HEK293 (cell line): ENCODE results near the gene POP7.

Source experiments
- ZBTB21 ChIP-seq: fragments of 450-650 bp; formaldehyde crosslinking; IDR thresholded peaks from 2 replicates; pipeline ENCODE4 v1.5.1; 2017; ENCODE audit warnings: missing biosample characterization, missing genetic modification characterization
- ZNF138 ChIP-seq: fragments of 450-650 bp; formaldehyde crosslinking; IDR thresholded peaks from 2 replicates; pipeline ENCODE4 v1.5.1; 2016; ENCODE audit warnings: missing biosample characterization, missing genetic modification characterization, borderline replicate concordance
- ZNF292 ChIP-seq: fragments of 450-650 bp; formaldehyde crosslinking; IDR thresholded peaks from 2 replicates; pipeline ENCODE4 v1.5.1; 2016; ENCODE audit warnings: low read depth, missing biosample characterization, missing genetic modification characterization, borderline replicate concordance
- TF ChIP-seq, protein P1 (sequence below): fragments of 450-650 bp; formaldehyde crosslinking; IDR thresholded peaks from 2 replicates; pipeline ENCODE4 v1.5.1; 2016; ENCODE audit warnings: missing biosample characterization, missing genetic modification characterization
- TF ChIP-seq, protein P2 (sequence below): fragments of 450-650 bp; formaldehyde crosslinking; IDR thresholded peaks from 2 replicates; pipeline ENCODE4 v1.5.1; 2016; ENCODE audit warnings: missing biosample characterization, missing genetic modification characterization
- TF ChIP-seq, protein P3 (sequence below): fragments of 450-650 bp; formaldehyde crosslinking; IDR thresholded peaks from 2 replicates; pipeline ENCODE4 v1.5.1; 2016; ENCODE audit warnings: missing biosample characterization, missing genetic modification characterization, borderline replicate concordance
- TF ChIP-seq, protein P4 (sequence below): fragments of 450-650 bp; formaldehyde crosslinking; IDR thresholded peaks from 2 replicates; pipeline ENCODE4 v1.5.1; 2016; ENCODE audit warnings: missing biosample characterization, missing genetic modification characterization

DNA sequence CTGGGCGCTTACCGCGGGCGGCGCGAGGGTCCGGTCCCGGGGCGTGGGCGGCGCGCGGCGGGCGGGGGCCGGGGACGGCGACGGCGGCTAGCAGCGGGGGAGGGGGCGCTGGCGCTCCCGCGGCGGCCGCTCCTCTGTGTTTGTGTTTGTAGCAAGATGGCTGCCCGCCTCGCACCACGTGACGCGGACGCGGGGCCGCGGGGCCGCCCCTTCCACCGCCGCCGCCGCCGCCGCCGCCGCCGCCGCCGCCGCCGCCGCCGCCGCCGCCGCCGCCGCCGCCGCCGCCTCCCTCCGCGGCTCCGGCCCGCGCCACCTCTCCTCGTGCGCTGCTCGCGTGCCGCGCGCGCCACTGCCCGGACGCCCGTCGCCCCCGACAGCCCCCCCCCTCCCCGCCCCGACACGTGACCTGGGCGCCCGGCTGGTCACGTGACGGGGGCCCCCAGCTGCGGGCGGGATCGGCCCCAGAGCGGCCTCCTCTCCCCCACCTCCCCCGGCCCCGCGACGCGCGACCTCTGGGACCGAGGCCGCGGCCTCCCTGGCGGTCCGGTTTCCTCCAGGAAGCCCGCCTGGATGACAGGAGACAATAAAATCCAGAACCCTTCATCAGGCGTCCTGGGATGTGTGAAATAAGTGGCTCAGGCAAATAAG, 11.7 kb upstream of the POP7 start, which contains the start of gene GIGYF1:
- TF ChIP-seq, protein P1, sequence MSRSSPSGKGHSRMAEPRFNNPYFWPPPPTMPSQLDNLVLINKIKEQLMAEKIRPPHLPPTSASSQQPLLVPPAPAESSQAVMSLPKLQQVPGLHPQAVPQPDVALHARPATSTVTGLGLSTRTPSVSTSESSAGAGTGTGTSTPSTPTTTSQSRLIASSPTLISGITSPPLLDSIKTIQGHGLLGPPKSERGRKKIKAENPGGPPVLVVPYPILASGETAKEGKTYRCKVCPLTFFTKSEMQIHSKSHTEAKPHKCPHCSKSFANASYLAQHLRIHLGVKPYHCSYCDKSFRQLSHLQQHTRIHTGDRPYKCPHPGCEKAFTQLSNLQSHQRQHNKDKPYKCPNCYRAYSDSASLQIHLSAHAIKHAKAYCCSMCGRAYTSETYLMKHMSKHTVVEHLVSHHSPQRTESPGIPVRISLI (tag by site-specific recombination): no peak
- TF ChIP-seq, protein P2, sequence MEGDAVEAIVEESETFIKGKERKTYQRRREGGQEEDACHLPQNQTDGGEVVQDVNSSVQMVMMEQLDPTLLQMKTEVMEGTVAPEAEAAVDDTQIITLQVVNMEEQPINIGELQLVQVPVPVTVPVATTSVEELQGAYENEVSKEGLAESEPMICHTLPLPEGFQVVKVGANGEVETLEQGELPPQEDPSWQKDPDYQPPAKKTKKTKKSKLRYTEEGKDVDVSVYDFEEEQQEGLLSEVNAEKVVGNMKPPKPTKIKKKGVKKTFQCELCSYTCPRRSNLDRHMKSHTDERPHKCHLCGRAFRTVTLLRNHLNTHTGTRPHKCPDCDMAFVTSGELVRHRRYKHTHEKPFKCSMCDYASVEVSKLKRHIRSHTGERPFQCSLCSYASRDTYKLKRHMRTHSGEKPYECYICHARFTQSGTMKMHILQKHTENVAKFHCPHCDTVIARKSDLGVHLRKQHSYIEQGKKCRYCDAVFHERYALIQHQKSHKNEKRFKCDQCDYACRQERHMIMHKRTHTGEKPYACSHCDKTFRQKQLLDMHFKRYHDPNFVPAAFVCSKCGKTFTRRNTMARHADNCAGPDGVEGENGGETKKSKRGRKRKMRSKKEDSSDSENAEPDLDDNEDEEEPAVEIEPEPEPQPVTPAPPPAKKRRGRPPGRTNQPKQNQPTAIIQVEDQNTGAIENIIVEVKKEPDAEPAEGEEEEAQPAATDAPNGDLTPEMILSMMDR (tag by site-specific recombination): no peak
- TF ChIP-seq, protein P3, sequence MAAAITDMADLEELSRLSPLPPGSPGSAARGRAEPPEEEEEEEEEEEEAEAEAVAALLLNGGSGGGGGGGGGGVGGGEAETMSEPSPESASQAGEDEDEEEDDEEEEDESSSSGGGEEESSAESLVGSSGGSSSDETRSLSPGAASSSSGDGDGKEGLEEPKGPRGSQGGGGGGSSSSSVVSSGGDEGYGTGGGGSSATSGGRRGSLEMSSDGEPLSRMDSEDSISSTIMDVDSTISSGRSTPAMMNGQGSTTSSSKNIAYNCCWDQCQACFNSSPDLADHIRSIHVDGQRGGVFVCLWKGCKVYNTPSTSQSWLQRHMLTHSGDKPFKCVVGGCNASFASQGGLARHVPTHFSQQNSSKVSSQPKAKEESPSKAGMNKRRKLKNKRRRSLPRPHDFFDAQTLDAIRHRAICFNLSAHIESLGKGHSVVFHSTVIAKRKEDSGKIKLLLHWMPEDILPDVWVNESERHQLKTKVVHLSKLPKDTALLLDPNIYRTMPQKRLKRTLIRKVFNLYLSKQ (tag by site-specific recombination): no peak
- TF ChIP-seq ZNF138 (tag by site-specific recombination) (no peak), ZBTB21 (tag by site-specific recombination) (no peak), ZNF292 (no peak)
- TF ChIP-seq, protein P4, sequence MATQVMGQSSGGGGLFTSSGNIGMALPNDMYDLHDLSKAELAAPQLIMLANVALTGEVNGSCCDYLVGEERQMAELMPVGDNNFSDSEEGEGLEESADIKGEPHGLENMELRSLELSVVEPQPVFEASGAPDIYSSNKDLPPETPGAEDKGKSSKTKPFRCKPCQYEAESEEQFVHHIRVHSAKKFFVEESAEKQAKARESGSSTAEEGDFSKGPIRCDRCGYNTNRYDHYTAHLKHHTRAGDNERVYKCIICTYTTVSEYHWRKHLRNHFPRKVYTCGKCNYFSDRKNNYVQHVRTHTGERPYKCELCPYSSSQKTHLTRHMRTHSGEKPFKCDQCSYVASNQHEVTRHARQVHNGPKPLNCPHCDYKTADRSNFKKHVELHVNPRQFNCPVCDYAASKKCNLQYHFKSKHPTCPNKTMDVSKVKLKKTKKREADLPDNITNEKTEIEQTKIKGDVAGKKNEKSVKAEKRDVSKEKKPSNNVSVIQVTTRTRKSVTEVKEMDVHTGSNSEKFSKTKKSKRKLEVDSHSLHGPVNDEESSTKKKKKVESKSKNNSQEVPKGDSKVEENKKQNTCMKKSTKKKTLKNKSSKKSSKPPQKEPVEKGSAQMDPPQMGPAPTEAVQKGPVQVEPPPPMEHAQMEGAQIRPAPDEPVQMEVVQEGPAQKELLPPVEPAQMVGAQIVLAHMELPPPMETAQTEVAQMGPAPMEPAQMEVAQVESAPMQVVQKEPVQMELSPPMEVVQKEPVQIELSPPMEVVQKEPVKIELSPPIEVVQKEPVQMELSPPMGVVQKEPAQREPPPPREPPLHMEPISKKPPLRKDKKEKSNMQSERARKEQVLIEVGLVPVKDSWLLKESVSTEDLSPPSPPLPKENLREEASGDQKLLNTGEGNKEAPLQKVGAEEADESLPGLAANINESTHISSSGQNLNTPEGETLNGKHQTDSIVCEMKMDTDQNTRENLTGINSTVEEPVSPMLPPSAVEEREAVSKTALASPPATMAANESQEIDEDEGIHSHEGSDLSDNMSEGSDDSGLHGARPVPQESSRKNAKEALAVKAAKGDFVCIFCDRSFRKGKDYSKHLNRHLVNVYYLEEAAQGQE (tag by site-specific recombination): no peak
